Lower lobe of right lung (tissue), 2 donors: ENCODE measurements around the gene ALG1. TPM values are rescaled to one million over a fixed set of nuclear protein-coding genes. Genes with fewer than 3 reads are reported as not detected.
"Not testable (repeated sequence)": the region's sequence is repeated elsewhere in the genome, so short reads cannot be mapped to it uniquely, and the experiment has no call there.

Experiments
- ATAC-seq, 2 donors: fragments of 200-7000 bp; cut with Tn5 transposase; one replicate each; pipeline ENCODE4 v1.9.1; 2020 to 2022; ENCODE audit warnings: mild to moderate bottlenecking in 2 of 2, moderate library complexity in 2 of 2
- DNase-seq: peaks from one replicate; pipeline ENCODE4 v3.0.0-alpha.2; 2020
- H3K27ac ChIP-seq: fragments of 200-600 bp; one replicate; pipeline ENCODE4 v1.8.0; 2022
- H3K27me3 ChIP-seq: fragments of 200-600 bp; one replicate; pipeline ENCODE4 v1.8.0; 2022; ENCODE audit warnings: low read depth
- H3K36me3 ChIP-seq: fragments of 200-600 bp; one replicate; pipeline ENCODE4 v1.8.0; 2022; ENCODE audit warnings: mild to moderate bottlenecking
- H3K4me1 ChIP-seq: fragments of 200-600 bp; one replicate; pipeline ENCODE4 v1.8.0; 2022
- H3K4me3 ChIP-seq: fragments of 200-600 bp; one replicate; pipeline ENCODE4 v1.8.0; 2022; ENCODE audit warnings: mild to moderate bottlenecking
- H3K9me3 ChIP-seq: fragments of 200-600 bp; one replicate; pipeline ENCODE4 v1.8.0; 2022
- intact Hi-C: fragments of 100-400 bp; cut with DNase I; formaldehyde crosslinking; loops from one replicate; pipeline ENCODE4 v1.11.0; 2022
- total RNA-seq: library from RNA; stranded (reverse); fragmentation: NEBNext Ultra II Directional; extraction: Animal tissue kit (Norgen Biotek cat#: 25700); gene quantifications from one replicate; pipeline ENCODE4 v1.2.1, GENCODE V29; 2021
- TF ChIP-seq, protein P1 (sequence below): fragments of 200-600 bp; IDR thresholded peaks from one replicate; pipeline ENCODE4 v1.8.0; 2022; ENCODE audit warnings: antibody characterized with exemption, mild to moderate bottlenecking
- donor health status: DM: no; HTN: yes; CAD: no; lungs with severe emphysema.

Gene ALG1
- total RNA-seq, 1 donor from 2014 or later = 17.8 TPM

DNA sequence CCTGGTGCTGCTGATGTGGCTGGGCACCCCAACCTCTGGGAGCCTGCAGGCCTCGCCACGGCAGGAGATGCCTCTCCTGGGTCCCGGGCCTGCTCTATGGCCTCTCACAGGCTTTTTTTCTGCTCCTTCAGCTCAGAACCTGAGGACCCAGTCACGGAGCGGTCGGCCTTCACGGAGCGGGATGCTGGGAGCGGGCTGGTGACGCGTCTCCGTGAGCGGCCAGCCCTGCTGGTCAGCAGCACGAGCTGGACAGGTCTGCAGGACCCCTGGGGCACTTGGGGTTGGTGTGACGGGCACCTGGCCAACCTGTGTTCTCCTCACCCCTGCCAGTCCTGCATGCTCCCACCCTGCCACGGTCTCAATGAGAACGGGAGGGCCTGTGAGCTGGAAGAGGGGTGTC lies 7.0 kb downstream of the ALG1 start:
- TF ChIP-seq, protein P1, sequence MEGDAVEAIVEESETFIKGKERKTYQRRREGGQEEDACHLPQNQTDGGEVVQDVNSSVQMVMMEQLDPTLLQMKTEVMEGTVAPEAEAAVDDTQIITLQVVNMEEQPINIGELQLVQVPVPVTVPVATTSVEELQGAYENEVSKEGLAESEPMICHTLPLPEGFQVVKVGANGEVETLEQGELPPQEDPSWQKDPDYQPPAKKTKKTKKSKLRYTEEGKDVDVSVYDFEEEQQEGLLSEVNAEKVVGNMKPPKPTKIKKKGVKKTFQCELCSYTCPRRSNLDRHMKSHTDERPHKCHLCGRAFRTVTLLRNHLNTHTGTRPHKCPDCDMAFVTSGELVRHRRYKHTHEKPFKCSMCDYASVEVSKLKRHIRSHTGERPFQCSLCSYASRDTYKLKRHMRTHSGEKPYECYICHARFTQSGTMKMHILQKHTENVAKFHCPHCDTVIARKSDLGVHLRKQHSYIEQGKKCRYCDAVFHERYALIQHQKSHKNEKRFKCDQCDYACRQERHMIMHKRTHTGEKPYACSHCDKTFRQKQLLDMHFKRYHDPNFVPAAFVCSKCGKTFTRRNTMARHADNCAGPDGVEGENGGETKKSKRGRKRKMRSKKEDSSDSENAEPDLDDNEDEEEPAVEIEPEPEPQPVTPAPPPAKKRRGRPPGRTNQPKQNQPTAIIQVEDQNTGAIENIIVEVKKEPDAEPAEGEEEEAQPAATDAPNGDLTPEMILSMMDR = no peak
- Histone ChIP-seq H3K4me1 (no peaks in the 10 kb centered on the region), H3K27me3 (no peaks in the 10 kb centered on the region), H3K36me3 (peaks cover 88% of the 10 kb centered on the region), H3K27ac (no peak overlapping the region), H3K9me3 (no peaks in the 10 kb centered on the region), H3K4me3 (no peak overlapping the region)
- intact Hi-C loops = no loop called here
- DNase-seq (no peak), ATAC-seq (no peak)

DNA sequence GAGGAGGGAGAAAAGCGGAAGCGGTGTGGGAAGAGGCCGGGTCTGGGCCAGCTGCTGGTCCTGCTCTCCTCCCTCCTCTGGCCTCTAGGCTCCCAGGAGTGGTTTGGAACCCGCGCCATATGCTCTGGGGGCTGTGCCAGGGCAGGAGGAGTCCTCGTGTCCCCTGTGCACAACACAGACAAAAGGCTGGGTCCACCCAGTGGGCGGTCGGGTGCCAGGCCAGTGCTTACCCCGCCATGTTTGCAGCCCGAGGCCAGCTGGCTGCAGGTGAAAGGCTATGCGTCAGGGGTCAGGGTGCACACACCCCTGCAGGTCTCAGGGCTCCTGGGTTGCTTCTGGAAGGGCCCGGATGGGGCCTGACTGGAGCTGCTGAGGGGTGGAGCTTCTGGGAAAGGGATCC lies 8.8 kb downstream of the ALG1 start:
- H3K27me3 ChIP-seq, H3K27ac ChIP-seq, H3K4me3 ChIP-seq, H3K4me1 ChIP-seq, H3K9me3 ChIP-seq, DNase-seq, intact Hi-C loops, ATAC-seq: not testable (repeated sequence)
- H3K36me3 ChIP-seq = peaks cover 89% of the 10 kb centered on the region

DNA sequence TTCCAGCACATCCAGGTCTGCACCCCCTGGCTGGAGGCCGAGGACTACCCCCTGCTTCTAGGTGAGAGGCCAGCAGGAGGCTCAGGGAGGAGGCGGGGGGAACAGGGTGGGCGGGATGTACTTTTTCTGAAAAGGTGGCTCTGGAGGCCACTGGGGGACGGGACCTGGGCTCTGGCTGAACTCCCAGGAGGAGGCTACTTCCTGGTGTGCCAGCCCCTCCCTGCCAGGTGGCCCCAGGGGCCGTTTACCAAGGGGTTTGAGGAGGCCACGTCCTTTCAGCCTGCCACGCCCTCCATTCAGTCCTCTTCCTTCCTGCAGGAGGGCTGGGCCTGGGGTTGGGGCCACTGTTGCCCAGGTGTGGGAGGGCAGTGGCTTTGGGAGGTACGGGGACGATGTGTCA lies 9.4 kb downstream of the ALG1 start:
- H3K4me3 ChIP-seq, H3K4me1 ChIP-seq, H3K27ac ChIP-seq, H3K27me3 ChIP-seq, DNase-seq, H3K9me3 ChIP-seq, ATAC-seq, intact Hi-C loops: not testable (repeated sequence)
- peaks cover 85% of the 10 kb centered on the region for H3K36me3 ChIP-seq

DNA sequence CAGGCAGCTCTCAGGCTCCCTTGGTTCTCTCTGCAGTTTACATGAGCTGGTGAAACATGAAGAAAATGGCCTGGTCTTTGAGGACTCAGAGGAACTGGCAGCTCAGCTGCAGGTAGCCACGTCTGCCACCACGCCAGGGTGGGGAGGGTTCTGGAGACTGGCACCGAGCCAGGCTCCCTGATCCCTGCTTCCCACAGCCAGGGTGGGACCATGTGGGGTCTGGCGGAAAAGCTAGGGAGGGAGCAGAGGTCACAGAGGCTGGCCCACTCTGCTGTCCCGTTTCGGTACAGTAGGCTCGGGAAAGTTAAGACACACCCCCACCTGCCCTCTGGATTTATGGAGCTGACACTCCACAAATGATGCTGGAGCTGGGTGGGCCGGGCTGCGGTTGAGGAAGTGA lies 12.0 kb downstream of the ALG1 start:
- H3K27me3 ChIP-seq, ATAC-seq, H3K4me1 ChIP-seq, DNase-seq, H3K4me3 ChIP-seq, H3K27ac ChIP-seq, H3K9me3 ChIP-seq, intact Hi-C loops: not testable (repeated sequence)
- H3K36me3 ChIP-seq = peaks cover 72% of the 10 kb centered on the region

DNA sequence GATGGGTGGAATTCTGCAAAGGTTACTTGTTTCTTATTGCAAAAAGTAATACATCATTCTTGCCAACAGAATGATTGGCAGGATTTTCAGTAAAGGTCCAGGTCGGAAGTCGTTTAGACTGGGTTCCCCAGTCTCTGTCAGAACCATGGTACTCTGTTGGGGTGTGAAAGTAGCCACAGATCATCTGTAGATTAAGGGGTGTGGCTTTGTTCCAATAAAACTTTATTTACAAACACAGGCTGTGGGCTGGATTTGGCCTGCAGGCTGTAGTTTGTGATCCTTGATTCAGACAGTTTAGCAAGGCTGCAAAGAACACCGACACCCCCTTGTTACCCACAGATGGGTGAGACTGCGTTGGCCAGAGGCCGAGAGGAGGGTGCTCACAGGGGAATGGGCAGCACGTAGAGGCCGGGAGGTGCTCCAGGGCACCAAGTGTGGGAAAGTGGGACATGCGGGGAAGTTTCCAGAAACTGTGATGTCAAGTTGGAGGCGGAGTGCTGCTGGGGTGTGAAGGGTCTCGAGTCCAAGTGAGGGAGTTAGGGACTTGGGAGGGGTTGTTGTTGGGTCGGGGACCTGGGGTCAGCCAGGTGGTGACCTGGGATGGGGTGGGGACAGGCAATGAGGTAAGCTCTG lies 12.6 kb downstream of the ALG1 start:
- H3K27me3 ChIP-seq, ATAC-seq, intact Hi-C loops, H3K4me1 ChIP-seq, H3K9me3 ChIP-seq, H3K27ac ChIP-seq, DNase-seq, H3K4me3 ChIP-seq: not testable (repeated sequence)
- peaks cover 67% of the 10 kb centered on the region for H3K36me3 ChIP-seq

GRCh38 chr16:5084802-5085201 lies 13.2 kb downstream of the ALG1 start:
- H3K9me3 ChIP-seq, ATAC-seq, intact Hi-C loops, DNase-seq, H3K27me3 ChIP-seq, H3K4me1 ChIP-seq, H3K4me3 ChIP-seq, H3K27ac ChIP-seq: not testable (repeated sequence)
- TF ChIP-seq, protein P1 = peak; percentile 61
- H3K36me3 ChIP-seq = peaks cover 67% of the 10 kb centered on the region

GRCh38 chr16:5085716-5086115 lies 14.1 kb downstream of the ALG1 start:
- DNase-seq, intact Hi-C loops: not testable (repeated sequence)

GRCh38 chr16:5088086-5088790 lies 16.6 kb downstream of the ALG1 start:
- H3K4me1 ChIP-seq, H3K27me3 ChIP-seq, H3K9me3 ChIP-seq, ATAC-seq, H3K27ac ChIP-seq, H3K4me3 ChIP-seq, DNase-seq, intact Hi-C loops: not testable (repeated sequence)
- peaks cover 48% of the 10 kb centered on the region for H3K36me3 ChIP-seq

More at GRCh38 chr16:5085716-5086115, 14.1 kb downstream of the ALG1 start:
- not testable (repeated sequence) for H3K4me3 ChIP-seq, H3K9me3 ChIP-seq, H3K27ac ChIP-seq, H3K4me1 ChIP-seq, H3K27me3 ChIP-seq, ATAC-seq
- H3K36me3 ChIP-seq = peaks cover 69% of the 10 kb centered on the region

DNA sequence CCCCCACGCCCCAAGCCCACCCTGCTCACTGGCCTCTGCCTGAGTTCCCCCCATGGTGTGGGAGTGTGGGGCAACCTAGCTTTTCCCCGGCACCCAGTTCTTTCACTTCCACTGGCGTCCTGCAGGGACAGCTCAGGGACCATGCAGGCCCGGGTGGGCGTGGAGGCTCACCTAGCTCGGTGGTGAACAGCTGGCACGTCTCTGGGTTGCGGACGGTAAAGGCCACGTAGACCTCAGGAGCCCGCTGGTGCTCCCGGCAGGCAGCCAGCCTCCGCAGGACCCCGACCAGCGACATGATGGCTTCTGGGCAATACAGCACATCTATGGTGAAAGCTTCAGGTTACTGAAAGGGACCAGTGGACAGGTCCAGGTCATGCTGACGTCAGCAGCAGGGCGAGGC lies 17.3 kb downstream of the ALG1 start:
- H3K9me3 ChIP-seq, intact Hi-C loops, DNase-seq, H3K27me3 ChIP-seq, ATAC-seq, H3K27ac ChIP-seq, H3K4me3 ChIP-seq, H3K4me1 ChIP-seq: not testable (repeated sequence)
- peaks cover 42% of the 10 kb centered on the region for H3K36me3 ChIP-seq

GRCh38 chr16:5089911-5090555 lies 18.4 kb downstream of the ALG1 start:
- intact Hi-C loops, H3K4me3 ChIP-seq, DNase-seq: not testable (repeated sequence)

GRCh38 chr16:5090592-5090991 lies 18.9 kb downstream of the ALG1 start:
- H3K4me1 ChIP-seq, DNase-seq, ATAC-seq, H3K27me3 ChIP-seq, H3K9me3 ChIP-seq, H3K4me3 ChIP-seq, H3K27ac ChIP-seq, intact Hi-C loops: not testable (repeated sequence)
- H3K36me3 ChIP-seq = peaks cover 29% of the 10 kb centered on the region

More at GRCh38 chr16:5089911-5090555, 18.4 kb downstream of the ALG1 start:
- H3K36me3 ChIP-seq = peaks cover 35% of the 10 kb centered on the region
- not testable (repeated sequence) for H3K4me1 ChIP-seq, H3K9me3 ChIP-seq, H3K27ac ChIP-seq, ATAC-seq, H3K27me3 ChIP-seq
